H1 (cell line): ENCODE results near the gene PRKD3. TPM values are rescaled to one million over a fixed set of nuclear protein-coding genes. Genes with fewer than 3 reads are reported as not detected.
"Not testable (repeated sequence)": the region's sequence is repeated elsewhere in the genome, so short reads cannot be mapped to it uniquely, and the experiment has no call there.

ENCODE experiments used
- CTCF ChIA-PET: fragments of 300-600 bp; sonication (Branson Sonifier 250); formaldehyde crosslinking; loops from one replicate; lab custom pipeline; 2021; ENCODE audit not compliant: partially characterized antibody; lab: Charles Lee
- POLR2A ChIA-PET: fragments of 300-600 bp; sonication (Branson Sonifier 250); formaldehyde crosslinking; loops from one replicate; lab custom pipeline; 2021; ENCODE audit warnings: inconsistent platforms; ENCODE audit not compliant: partially characterized antibody; lab: Charles Lee
- DNase-seq, 2 experiments: peaks; one replicate each; pipeline versions ENCODE4 v3.0.0 to v3.0.0-alpha.2; 2010 to 2022; ENCODE audit warnings: low spot score in 2 of 2, low read depth in 1 of 2, mixed read lengths in 1 of 2
- FAIRE-seq: peaks from 2 replicates; lab custom pipeline; 2011; peaks lifted over from hg19 to GRCh38; lab: Jason Lieb, UNC
- H2AFZ ChIP-seq: 2 replicates; pipeline ENCODE4 v1.8.1; 2012; ENCODE audit warnings: low read length, inconsistent platforms
- H2AK5ac ChIP-seq: 2 replicates; pipeline ENCODE4 v1.6.1; 2013; ENCODE audit warnings: low read depth, low read length
- H2BK120ac ChIP-seq: replicated peaks from 2 replicates; pipeline ENCODE3; 2013; ENCODE audit warnings: low read depth, low read length, inconsistent platforms
- H2BK12ac ChIP-seq: 2 replicates; pipeline ENCODE4 v1.6.1; 2013; ENCODE audit warnings: low read depth, low read length
- H2BK15ac ChIP-seq: 2 replicates; pipeline ENCODE4 v1.6.1; 2013; ENCODE audit warnings: low read length
- H2BK20ac ChIP-seq: 2 replicates; pipeline ENCODE4 v1.6.1; 2013; ENCODE audit warnings: low read length
- H2BK5ac ChIP-seq: 2 replicates; pipeline ENCODE4 v1.6.1; 2013; ENCODE audit warnings: low read depth, low read length
- H3K14ac ChIP-seq: 2 replicates; pipeline ENCODE4 v1.6.1; 2013; ENCODE audit warnings: inconsistent platforms; ENCODE audit not compliant: insufficient read length
- H3K18ac ChIP-seq: 2 replicates; pipeline ENCODE4 v1.6.1; 2013; ENCODE audit warnings: low read length; ENCODE audit errors: extremely low read depth
- H3K23ac ChIP-seq: 2 replicates; pipeline ENCODE4 v1.6.1; 2013; ENCODE audit warnings: inconsistent platforms; ENCODE audit not compliant: insufficient read length
- H3K23me2 ChIP-seq: 2 replicates; pipeline ENCODE4 v1.6.1; 2013; ENCODE audit warnings: low read depth, low read length
- H3K27ac ChIP-seq: 2 replicates; pipeline ENCODE4 v1.6.1; 2011; ENCODE audit warnings: low read depth, low read length, inconsistent platforms
- H3K27me3 ChIP-seq, 4 experiments: replicated peaks in 1 of 4; 1 replicate in 1 of 4; 2 replicates in 3 of 4; pipeline versions ENCODE4 v1.6.1 to v1.8.1; 2011 to 2013; ENCODE audit warnings: low read length in 3 of 4, mild to moderate bottlenecking in 3 of 4, inconsistent platforms in 2 of 4, mixed read lengths in 2 of 4, moderate library complexity in 1 of 4; ENCODE audit not compliant: control insufficient read depth in 3 of 4, insufficient read depth in 3 of 4; ENCODE audit errors: extremely low read depth in 1 of 4
- H3K36me3 ChIP-seq, 4 experiments: 2 replicates each; pipeline versions ENCODE4 v1.6.1 to v1.8.1; 2011 to 2013; ENCODE audit warnings: mild to moderate bottlenecking in 4 of 4, low read length in 3 of 4, moderate library complexity in 2 of 4, control low read depth in 1 of 4, inconsistent platforms in 1 of 4; ENCODE audit not compliant: insufficient read depth in 4 of 4, control insufficient read depth in 2 of 4
- H3K4ac ChIP-seq: replicated peaks from 2 replicates; pipeline ENCODE3; 2013; ENCODE audit warnings: low read length, low read depth, mixed read lengths, inconsistent platforms; ENCODE audit not compliant: insufficient read length
- H3K4me1 ChIP-seq, 4 experiments: replicated peaks in 1 of 4; 1 replicate in 1 of 4; 2 replicates in 3 of 4; pipeline versions ENCODE4 v1.6.1 to v1.8.1; 2011 to 2013; ENCODE audit warnings: low read length in 3 of 4, inconsistent platforms in 2 of 4, mixed read lengths in 1 of 4; ENCODE audit not compliant: insufficient read depth in 4 of 4, control insufficient read depth in 3 of 4
- H3K4me2 ChIP-seq, 2 experiments: 2 replicates each; pipeline versions ENCODE4 v1.6.1 to v1.8.1; 2011 to 2013; ENCODE audit warnings: low read depth in 2 of 2, low read length in 2 of 2, control low read depth in 1 of 2, inconsistent platforms in 1 of 2, mild to moderate bottlenecking in 1 of 2; ENCODE audit not compliant: insufficient read depth in 1 of 2
- H3K4me3 ChIP-seq, 4 experiments: fragments of 200-600, 300-600 bp in 1 of 4; sonication (generic), shearing (Covaris generic), sonication (Bioruptor Twin) in 1 of 4; 2 replicates each; pipeline versions ENCODE4 v1.5.1 to v1.8.1; 2011 to 2016; ENCODE audit warnings: low read length in 4 of 4, low read depth in 3 of 4, control low read depth in 2 of 4, inconsistent platforms in 2 of 4, mild to moderate bottlenecking in 2 of 4, mixed read lengths in 1 of 4, moderate library complexity in 1 of 4; ENCODE audit not compliant: insufficient read depth in 2 of 4; ENCODE audit errors: extremely low read depth in 1 of 4
- H3K56ac ChIP-seq: replicated peaks from 2 replicates; pipeline ENCODE3; 2013; ENCODE audit warnings: low read depth, mild to moderate bottlenecking, mixed read lengths, low read length, inconsistent platforms; ENCODE audit not compliant: insufficient read length
- H3K79me1 ChIP-seq: 2 replicates; pipeline ENCODE4 v1.6.1; 2013; ENCODE audit warnings: low read depth, low read length, control low read depth
- H3K79me2 ChIP-seq, 2 experiments: 2 replicates each; pipeline versions ENCODE4 v1.6.1 to v1.8.1; 2012 to 2013; ENCODE audit warnings: low read length in 2 of 2, mild to moderate bottlenecking in 2 of 2, inconsistent platforms in 1 of 2; ENCODE audit not compliant: insufficient read depth in 2 of 2, control insufficient read depth in 1 of 2
- H3K9ac ChIP-seq, 4 experiments: replicated peaks in 1 of 4; 1 replicate in 1 of 4; 2 replicates in 3 of 4; pipeline versions ENCODE4 v1.6.1 to v1.8.1; 2011 to 2013; ENCODE audit warnings: low read depth in 3 of 4, low read length in 3 of 4, control low read depth in 2 of 4, mild to moderate bottlenecking in 2 of 4, moderate library complexity in 2 of 4, inconsistent platforms in 1 of 4; ENCODE audit errors: extremely low read depth in 1 of 4
- H3K9me3 ChIP-seq, 2 experiments: 2 replicates each; pipeline versions ENCODE4 v1.6.1 to v1.8.1; 2012 to 2013; ENCODE audit warnings: mild to moderate bottlenecking in 2 of 2, moderate library complexity in 2 of 2, control low read depth in 1 of 2, inconsistent platforms in 1 of 2, low read depth in 1 of 2, low read length in 1 of 2, mixed read lengths in 1 of 2; ENCODE audit not compliant: insufficient read depth in 2 of 2
- H4K20me1 ChIP-seq, 2 experiments: replicated peaks in 1 of 2; 2 replicates each; pipeline versions ENCODE3 to v1.8.1; 2011 to 2013; ENCODE audit warnings: inconsistent platforms in 2 of 2, low read length in 2 of 2, mild to moderate bottlenecking in 1 of 2; ENCODE audit not compliant: insufficient read depth in 2 of 2, control insufficient read depth in 1 of 2
- H4K5ac ChIP-seq: 2 replicates; pipeline ENCODE4 v1.6.1; 2013; ENCODE audit warnings: low read length, low read depth, mixed read lengths, inconsistent platforms; ENCODE audit not compliant: insufficient read length
- H4K8ac ChIP-seq: 2 replicates; pipeline ENCODE4 v1.8.0; 2013; ENCODE audit warnings: mild to moderate bottlenecking, moderate library complexity, low read length, inconsistent platforms; ENCODE audit not compliant: insufficient read depth; ENCODE audit errors: extremely low read depth
- H4K91ac ChIP-seq: replicated peaks from 2 replicates; pipeline ENCODE3; 2013; ENCODE audit warnings: low read length, mixed read lengths, inconsistent platforms; ENCODE audit not compliant: insufficient read length
- EP300 ChIP-seq, 2 experiments: IDR thresholded peaks; 1 replicate in 1 of 2; 2 replicates in 1 of 2; pipeline ENCODE4 v1.6.1; 2011 to 2012; ENCODE audit warnings: low read depth in 2 of 2, low read length in 2 of 2, mild to moderate bottlenecking in 2 of 2, borderline replicate concordance in 1 of 2, inconsistent platforms in 1 of 2, moderate library complexity in 1 of 2
- WGBS, 2 experiments: shearing (Covaris generic) in 1 of 2; methylation state at CpG; one replicate each; pipeline versions ENCODE4 v1.1.6 to v1.1.7; 2013 to 2015; ENCODE audit warnings: low lambda C conversion rate in 2 of 2, mixed read lengths in 2 of 2, inconsistent platforms in 1 of 2, low coverage in 1 of 2, missing lambda C conversion rate in 1 of 2; ENCODE audit not compliant: insufficient replicate concordance in 2 of 2, insufficient coverage in 1 of 2, insufficient read length in 1 of 2; ENCODE audit errors: extremely low coverage in 1 of 2, missing lambda C conversion rate in 1 of 2; 5-methylcytosine and 5-hydroxymethylcytosine counted together
- polyA plus RNA-seq, 7 experiments: library from polyadenylated mRNA; depleted of rRNA in 3 of 7; stranded (reverse) in 5 of 7; unstranded in 2 of 7; fragments of >200 nt in 5 of 7; fragments of 200-250 nt in 2 of 7; gene quantifications; 1 replicate in 5 of 7; 2 replicates in 1 of 7; 4 replicates in 1 of 7; pipeline versions ENCODE4 v1.2.1 to v1.2.3, GENCODE V29; 2011 to 2013; ENCODE audit warnings: missing spikeins in 2 of 7, mixed read lengths in 2 of 7
- total RNA-seq: library from RNA; stranded (reverse); fragmentation: NEBNext Ultra II Directional; extraction: Animal tissue kit (Norgen Biotek cat#: 25700); gene quantifications from 2 replicates; pipeline ENCODE4 v1.2.1, GENCODE V29; 2021

The PRKD3 gene
- total and polyA plus RNA-seq, 2 of the 8 experiments (the other 6 are each of a cell fraction or from before 2014, with no cell fraction given), result 12.0 to 63.3 TPM

DNA sequence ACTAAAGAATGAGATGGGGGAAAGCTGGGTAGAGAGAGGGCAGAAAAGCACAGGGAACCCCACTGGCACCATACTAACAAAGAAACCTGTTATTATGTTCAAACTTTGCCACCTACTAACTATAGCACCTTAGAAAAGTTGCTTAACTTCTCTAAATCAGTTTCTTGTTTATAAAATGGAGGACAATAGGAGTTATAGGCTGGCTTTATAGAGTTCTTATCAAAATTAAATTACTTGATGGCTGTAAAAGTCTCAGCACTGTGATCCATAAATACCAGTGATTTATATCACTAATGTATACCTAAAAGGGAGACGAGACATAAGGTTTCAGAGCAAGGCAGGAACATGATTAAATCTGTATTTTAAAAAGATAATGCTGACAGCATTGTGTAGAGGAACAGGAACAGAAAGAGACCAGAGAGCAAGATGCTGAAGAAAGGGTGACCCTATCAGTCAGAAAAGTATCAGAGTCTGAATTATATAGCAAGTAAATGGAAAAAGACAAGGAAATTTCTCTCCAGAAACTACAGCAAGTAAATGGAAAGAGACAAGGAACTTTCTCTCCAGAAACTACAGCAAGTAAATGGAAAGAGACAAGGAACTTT, 29.1 kb downstream of the PRKD3 start (continued):
- no peak for TF ChIP-seq EP300 (IDR thresholded peaks at IDR 0.05; ENCODE audit: borderline replicate concordance in 1 of 2, low read depth in 2 of 2, low read length in 2 of 2)

GRCh38 chr2:37294858-37295257, 29.8 kb downstream of the PRKD3 start:
- CTCF ChIA-PET, H2BK15ac ChIP-seq, H3K27me3 ChIP-seq, POLR2A ChIA-PET, DNase-seq, H2BK120ac ChIP-seq, H3K56ac ChIP-seq, H3K18ac ChIP-seq, H3K23ac ChIP-seq, H2BK20ac ChIP-seq, H2BK12ac ChIP-seq, H3K27ac ChIP-seq, H3K4me1 ChIP-seq, H3K9ac ChIP-seq, H4K91ac ChIP-seq, H3K14ac ChIP-seq, H2BK5ac ChIP-seq, H3K36me3 ChIP-seq, H4K5ac ChIP-seq, H4K8ac ChIP-seq, H3K9me3 ChIP-seq, H3K4me2 ChIP-seq, H2AK5ac ChIP-seq, H3K23me2 ChIP-seq, H2AFZ ChIP-seq, H3K79me1 ChIP-seq, H3K4ac ChIP-seq, H4K20me1 ChIP-seq, H3K4me3 ChIP-seq, FAIRE-seq: not testable (repeated sequence)
- H3K79me2 ChIP-seq, result peaks cover 0 to 44% of the 10 kb centered on the region in 2 experiments; a peak in 2 of 4 replicates
- 88% methylated on average over 2 of the region's 2 CpGs; no CpG with 5 or more reads in 1 of the 2 experiments for WGBS, 2 experiments
